RPMI8226 (cell line): ENCODE results near the gene PEX14.

Source experiments
- DNase-seq: peaks from one replicate; pipeline ENCODE4 v3.0.0-alpha.2; 2015

The PEX14 gene

GRCh38 chr1:10520952-10521351, 46.2 kb downstream of the PEX14 start:
- DNase-seq, result no peak

GRCh38 chr1:10521537-10522157, 46.9 kb downstream of the PEX14 start:
- DNase-seq, result no peak

GRCh38 chr1:10522322-10522860, 47.6 kb downstream of the PEX14 start:
- no peak for DNase-seq

GRCh38 chr1:10525208-10525607, 50.5 kb downstream of the PEX14 start:
- DNase-seq, result no peak

GRCh38 chr1:10528066-10529014, 53.6 kb downstream of the PEX14 start:
- DNase-seq, result no peak

GRCh38 chr1:10529091-10529490, 54.3 kb downstream of the PEX14 start:
- no peak for DNase-seq

- no peak for DNase-seq
Observed at GRCh38 chr1:10529765-10530164, 55.0 kb downstream of the PEX14 start.

GRCh38 chr1:10530281-10530740, 55.6 kb downstream of the PEX14 start:
- no peak for DNase-seq

- no peak for DNase-seq
Observed at GRCh38 chr1:10530756-10531495, 56.2 kb downstream of the PEX14 start.

- DNase-seq, result no peak
Observed at GRCh38 chr1:10532362-10532761, 57.6 kb downstream of the PEX14 start.

GRCh38 chr1:10534519-10534918, 59.8 kb downstream of the PEX14 start:
- DNase-seq, result no peak

GRCh38 chr1:10536133-10536770, 61.5 kb downstream of the PEX14 start:
- DNase-seq, result no peak

GRCh38 chr1:10537082-10537766, 62.5 kb downstream of the PEX14 start:
- no peak for DNase-seq

- DNase-seq, result no peak
Observed at GRCh38 chr1:10538646-10539355, 64.1 kb downstream of the PEX14 start.

GRCh38 chr1:10539411-10540043, 64.8 kb downstream of the PEX14 start:
- no peak for DNase-seq

GRCh38 chr1:10540277-10541005, 65.7 kb downstream of the PEX14 start:
- no peak for DNase-seq

- DNase-seq, result no peak
Observed at GRCh38 chr1:10541286-10541685, 66.5 kb downstream of the PEX14 start.

GRCh38 chr1:10544239-10544638, 69.5 kb downstream of the PEX14 start:
- no peak for DNase-seq

- no peak for DNase-seq
Observed at GRCh38 chr1:10546896-10547295, 72.1 kb downstream of the PEX14 start.
